H9 (cell line): ENCODE data around the gene SLC7A14. TPM values are rescaled to one million over a fixed set of nuclear protein-coding genes. Genes with fewer than 3 reads are reported as not detected.

ENCODE experiments used
- DNase-seq: peaks from one replicate; pipeline ENCODE4 v3.0.0-alpha.2; 2017
- H2AFZ ChIP-seq: one replicate; pipeline ENCODE4 v1.6.1; 2013; ENCODE audit warnings: mild to moderate bottlenecking, low read length, control low read depth, moderate library complexity
- H2AK5ac ChIP-seq: 2 replicates; pipeline ENCODE4 v1.6.1; 2013; ENCODE audit warnings: low read length, control low read depth, mixed read lengths; ENCODE audit not compliant: insufficient read length
- H2BK120ac ChIP-seq: one replicate; pipeline ENCODE4 v1.6.1; 2013; ENCODE audit warnings: low read depth, mild to moderate bottlenecking, low read length, control low read depth, inconsistent platforms; ENCODE audit not compliant: poor library complexity, severe bottlenecking
- H2BK12ac ChIP-seq: 2 replicates; pipeline ENCODE4 v1.6.1; 2013; ENCODE audit warnings: low read length, control low read depth, mixed read lengths, low read depth; ENCODE audit not compliant: insufficient read length
- H2BK15ac ChIP-seq: 2 replicates; pipeline ENCODE4 v1.6.1; 2013; ENCODE audit warnings: low read depth, low read length, control low read depth
- H2BK20ac ChIP-seq: one replicate; pipeline ENCODE4 v1.6.1; 2013; ENCODE audit warnings: low read depth, mild to moderate bottlenecking, low read length, control low read depth, inconsistent platforms; ENCODE audit not compliant: poor library complexity, severe bottlenecking
- H2BK5ac ChIP-seq: 2 replicates; pipeline ENCODE4 v1.6.1; 2013; ENCODE audit warnings: low read length, control low read depth, mixed read lengths; ENCODE audit not compliant: insufficient read length
- H3K14ac ChIP-seq: 2 replicates; pipeline ENCODE4 v1.6.1; 2013; ENCODE audit warnings: low read length, control low read depth; ENCODE audit not compliant: insufficient read depth
- H3K18ac ChIP-seq: 2 replicates; pipeline ENCODE4 v1.6.1; 2013; ENCODE audit warnings: low read depth, mild to moderate bottlenecking, mixed read lengths, low read length, control low read depth; ENCODE audit not compliant: insufficient read length
- H3K23ac ChIP-seq: 2 replicates; pipeline ENCODE4 v1.6.1; 2013; ENCODE audit warnings: low read length, control low read depth, mixed read lengths, low read depth; ENCODE audit not compliant: insufficient read length
- H3K23me2 ChIP-seq: 2 replicates; pipeline ENCODE4 v1.6.1; 2013; ENCODE audit warnings: low read depth, mild to moderate bottlenecking, mixed read lengths, low read length, control low read depth; ENCODE audit not compliant: insufficient read length, poor library complexity, severe bottlenecking
- H3K27ac ChIP-seq: 2 replicates; pipeline ENCODE4 v1.5.1; 2013; ENCODE audit warnings: low read length, control low read depth, mixed read lengths, low read depth; ENCODE audit not compliant: insufficient read length
- H3K27me3 ChIP-seq: 2 replicates; pipeline ENCODE4 v1.6.1; 2013; ENCODE audit warnings: low read length, control low read depth, inconsistent platforms; ENCODE audit not compliant: insufficient read depth
- H3K4ac ChIP-seq: 2 replicates; pipeline ENCODE4 v1.6.1; 2013; ENCODE audit warnings: low read depth, mild to moderate bottlenecking, control low read depth, inconsistent platforms, low read length, moderate library complexity
- H3K4me1 ChIP-seq: 2 replicates; pipeline ENCODE4 v1.6.1; 2013; ENCODE audit warnings: low read length, control low read depth, inconsistent platforms; ENCODE audit not compliant: insufficient read depth
- H3K4me2 ChIP-seq: 2 replicates; pipeline ENCODE4 v1.6.1; 2013; ENCODE audit warnings: low read length, control low read depth, mixed read lengths; ENCODE audit not compliant: insufficient read length, insufficient read depth
- H3K56ac ChIP-seq: 2 replicates; pipeline ENCODE4 v1.6.1; 2013; ENCODE audit warnings: low read depth, mild to moderate bottlenecking, mixed read lengths, low read length, control low read depth; ENCODE audit not compliant: insufficient read length
- H3K79me1 ChIP-seq: 2 replicates; pipeline ENCODE4 v1.6.1; 2013; ENCODE audit warnings: low read depth, mild to moderate bottlenecking, moderate library complexity, low read length, control low read depth, inconsistent platforms; ENCODE audit not compliant: insufficient read depth, poor library complexity, severe bottlenecking
- H3K79me2 ChIP-seq: 2 replicates; pipeline ENCODE4 v1.6.1; 2013; ENCODE audit warnings: low read length, control low read depth, inconsistent platforms; ENCODE audit not compliant: insufficient read depth
- H3K9ac ChIP-seq: 2 replicates; pipeline ENCODE4 v1.6.1; 2013; ENCODE audit warnings: low read length, control low read depth, mixed read lengths; ENCODE audit not compliant: insufficient read length; ENCODE audit errors: extremely low read depth
- H3K9me3 ChIP-seq: one replicate; pipeline ENCODE4 v1.6.1; 2013; ENCODE audit warnings: low read depth, low read length, inconsistent platforms; ENCODE audit not compliant: control insufficient read depth
- H3T11ph ChIP-seq: one replicate; pipeline ENCODE4 v1.6.1; 2013; ENCODE audit warnings: mild to moderate bottlenecking, low read length, control low read depth, inconsistent platforms
- H4K20me1 ChIP-seq: one replicate; pipeline ENCODE4 v1.6.1; 2013; ENCODE audit not compliant: control insufficient read depth, insufficient read length, insufficient read depth
- H4K5ac ChIP-seq: 2 replicates; pipeline ENCODE4 v1.6.1; 2013; ENCODE audit warnings: low read depth, mild to moderate bottlenecking, mixed read lengths, low read length, control low read depth; ENCODE audit not compliant: insufficient read length
- H4K8ac ChIP-seq: replicated peaks from 2 replicates; pipeline ENCODE4 v1.6.1; 2013; ENCODE audit warnings: low read length, control low read depth, mixed read lengths, low read depth; ENCODE audit not compliant: insufficient read length
- H4K91ac ChIP-seq: 2 replicates; pipeline ENCODE4 v1.6.1; 2013; ENCODE audit warnings: low read depth, mild to moderate bottlenecking, moderate library complexity, mixed read lengths, low read length, control low read depth; ENCODE audit not compliant: insufficient read length
- H3K27ac Mint-ChIP-seq, 3 experiments: 2 replicates in 2 of 3; 3 replicates in 1 of 3; pipeline ENCODE4 v1.8.0; 2020 to 2021; ENCODE audit warnings: mixed read lengths in 3 of 3, mild to moderate bottlenecking in 1 of 3, moderate library complexity in 1 of 3
- H3K27me3 Mint-ChIP-seq: 2 replicates; pipeline ENCODE4 v1.8.0; 2021; ENCODE audit warnings: low read depth, mild to moderate bottlenecking, moderate library complexity, mixed read lengths
- H3K36me3 Mint-ChIP-seq, 3 experiments: 2 replicates in 2 of 3; 3 replicates in 1 of 3; pipeline ENCODE4 v1.8.0; 2020 to 2021; ENCODE audit warnings: low read depth in 3 of 3, mixed read lengths in 3 of 3; ENCODE audit not compliant: insufficient read depth in 1 of 3
- H3K4me1 Mint-ChIP-seq, 2 experiments: 2 replicates each; pipeline ENCODE4 v1.8.0; 2020; ENCODE audit warnings: mixed read lengths in 2 of 2
- H3K4me3 Mint-ChIP-seq, 2 experiments: 2 replicates in 1 of 2; 3 replicates in 1 of 2; pipeline ENCODE4 v1.8.0; 2020 to 2021; ENCODE audit warnings: mild to moderate bottlenecking in 2 of 2, mixed read lengths in 2 of 2, moderate library complexity in 1 of 2
- H3K9me3 Mint-ChIP-seq, 2 experiments: 2 replicates in 1 of 2; 3 replicates in 1 of 2; pipeline ENCODE4 v1.8.0; 2020; ENCODE audit warnings: mild to moderate bottlenecking in 2 of 2, mixed read lengths in 2 of 2, moderate library complexity in 1 of 2
- CTCF ChIP-seq: fragments of 200-600 bp; sonication (generic); conservative IDR thresholded peaks from 3 replicates; pipeline ENCODE4 v1.8.0; 2021; ENCODE audit warnings: antibody characterized with exemption, mild to moderate bottlenecking
- WGBS: extraction: QIAGEN DNeasy Blood & Tissue Kit; methylation state at CpG from one replicate; pipeline ENCODE4 v1.1.7; 2013; ENCODE audit warnings: missing lambda C conversion rate, low lambda C conversion rate, mixed read lengths; ENCODE audit not compliant: insufficient read length; ENCODE audit errors: extremely low coverage; 5-methylcytosine and 5-hydroxymethylcytosine counted together
- total RNA-seq: library from RNA; stranded (reverse); gene quantifications from 2 replicates; pipeline ENCODE4 v1.2.1, GENCODE V29; 2021

The SLC7A14 gene
- total RNA-seq, 1 experiment from 2014 or later = 0.42 TPM

GRCh38 chr3:170614214-170614966, 28.5 kb upstream of the SLC7A14 start:
- Histone ChIP-seq H3K9ac (no peak overlapping the region), H3K14ac (no peak overlapping the region), H2AFZ (no peak overlapping the region), H4K5ac (no peak overlapping the region), H3K56ac (no peak overlapping the region), H3K4me2 (no peak overlapping the region), H2BK5ac (no peak overlapping the region), H2BK15ac (no peak overlapping the region), H3T11ph (no peak overlapping the region), H4K91ac (no peak overlapping the region), H3K4me1 (no peaks in the 10 kb centered on the region), H3K23me2 (no peaks in the 10 kb centered on the region), H3K27ac (no peak overlapping the region), H2AK5ac (no peak overlapping the region), H2BK20ac (no peak overlapping the region), H2BK120ac (no peak overlapping the region), H3K4ac (no peak overlapping the region), H3K18ac (no peak overlapping the region), H2BK12ac (no peak overlapping the region), H3K79me2 (no peaks in the 10 kb centered on the region), H4K8ac (no peak overlapping the region), H3K79me1 (no peaks in the 10 kb centered on the region), H3K23ac (no peak overlapping the region), H3K27me3 (no peaks in the 10 kb centered on the region), H3K9me3 (no peaks in the 10 kb centered on the region), H4K20me1 (no peaks in the 10 kb centered on the region)
- Mint-ChIP-seq H3K36me3 (no peaks in the 10 kb centered on the region), H3K27ac (no peak overlapping the region), H3K4me3 (no peak overlapping the region), H3K27me3 (no peaks in the 10 kb centered on the region; the same call in 1 of the 2 replicates), H3K9me3 (peaks cover 8 to 12% of the 10 kb centered on the region in 2 experiments; a peak in 4 of 5 replicates), H3K4me1 (no peaks in the 10 kb centered on the region)
- TF ChIP-seq CTCF = no peak
- no peak for DNase-seq
- WGBS = no CpG with 5 or more reads among the region's 5 CpGs
